Pancreas (tissue), 10 donors: ENCODE results near the gene GCSAM. TPM values are rescaled to one million over a fixed set of nuclear protein-coding genes. Genes with fewer than 3 reads are reported as not detected.
A peak's percentile ranks its signal among the peaks of the same experiment; 100 is the strongest.

Experiments used
- ATAC-seq, 4 donors: fragments of 200-7000 bp; cut with Tn5 transposase; one replicate each; pipeline versions ENCODE4 v1.8.0 to v1.9.1; 2020; ENCODE audit warnings: mild to moderate bottlenecking in 4 of 4, moderate library complexity in 4 of 4
- DNase-seq, 6 donors: peaks; one replicate each; pipeline ENCODE4 v3.0.0-alpha.2; 2020
- FAIRE-seq: peaks from 2 replicates; lab custom pipeline; 2012; peaks lifted over from hg19 to GRCh38; lab: Jason Lieb, UNC
- H3K27ac ChIP-seq, 4 donors: fragments of 200-600 bp; sonication (generic); 1 replicate in 3 of 4; 2 replicates in 1 of 4; pipeline versions ENCODE4 v1.5.0 to v1.8.0; 2020
- H3K27me3 ChIP-seq, 4 donors: fragments of 200-600 bp; one replicate each; pipeline ENCODE4 v1.8.0; 2021
- H3K36me3 ChIP-seq, 3 donors: fragments of 200-600 bp; sonication (generic) in 1 of 3; one replicate each; pipeline versions ENCODE4 v1.5.0 to v1.8.0; 2020 to 2021
- H3K4me1 ChIP-seq, 3 donors: fragments of 200-600 bp; one replicate each; pipeline ENCODE4 v1.8.0; 2021
- H3K4me3 ChIP-seq, 4 donors: fragments of 200-600 bp; sonication (generic) in 2 of 4; one replicate each; pipeline versions ENCODE4 v1.5.0 to v1.8.0; 2020 to 2021
- H3K9me3 ChIP-seq, 4 donors: fragments of 200-600 bp; one replicate each; pipeline ENCODE4 v1.8.0; 2021
- WGBS, 2 donors: extraction: QIAGEN DNeasy Blood & Tissue Kit; methylation state at CpG; one replicate each; pipeline ENCODE4 v1.1.7; 2013; 5-methylcytosine and 5-hydroxymethylcytosine counted together
- intact Hi-C, 3 donors: fragments of 100-400 bp; cut with DNase I; formaldehyde crosslinking; loops; one replicate each; pipeline versions ENCODE4 v1.11.1 to v1.14.2; 2022
- polyA plus RNA-seq, 2 donors: library from polyadenylated mRNA; stranded (reverse); fragments of 200-250 nt; gene quantifications; one replicate each; pipeline ENCODE4 v1.2.3, GENCODE V29; 2013
- total RNA-seq, 6 donors: library from RNA; stranded (reverse); fragmentation: NEBNext Ultra II Directional in 4 of 6; extraction: Animal tissue kit (Norgen Biotek cat#: 25700) in 4 of 6; gene quantifications; one replicate each; pipeline versions ENCODE4 v1.2.1 to v1.2.4, GENCODE V29; 2021 to 2023
- TF ChIP-seq, protein P1 (sequence below), 4 donors: fragments of 200-600 bp; sonication (generic) in 3 of 4; IDR thresholded peaks; one replicate each; pipeline versions ENCODE4 v1.5.0 to v1.8.0; 2021; ENCODE audit warnings: antibody characterized with exemption in 4 of 4
- donor health status: healthy with polysubstance abuse.
- donor health status: DM: no; HTN: no; CAD: no; lungs with moderate emphysema.
- donor health status: DM: no; HTN: no; CAD: no.
- donor health status: control.
- donor health status: control.
- donor health status: Bipolar disorder and iron deficiency.
- donor health status: DM: yes; HTN: yes; CAD: no.
- donor health status: DM: no; HTN: no; CAD: no.
- donor health status: DM: no; HTN: no; CAD: no.
- donor health status: DM: yes; HTN: yes; CAD: no.

The GCSAM gene
- total and polyA plus RNA-seq, 8 donors, result 0.07 to 0.28 (median 0.25) TPM; not detected in 5

GRCh38 chr3:112104774-112105173 lies 28.3 kb downstream of the GCSAM start:
- DNase-seq, result peak in 1 of 6 donors; percentile 0
- no peaks in the 10 kb centered on the region for H3K27me3 ChIP-seq
- no peak overlapping the region for H3K4me3 ChIP-seq
- TF ChIP-seq, protein P1, sequence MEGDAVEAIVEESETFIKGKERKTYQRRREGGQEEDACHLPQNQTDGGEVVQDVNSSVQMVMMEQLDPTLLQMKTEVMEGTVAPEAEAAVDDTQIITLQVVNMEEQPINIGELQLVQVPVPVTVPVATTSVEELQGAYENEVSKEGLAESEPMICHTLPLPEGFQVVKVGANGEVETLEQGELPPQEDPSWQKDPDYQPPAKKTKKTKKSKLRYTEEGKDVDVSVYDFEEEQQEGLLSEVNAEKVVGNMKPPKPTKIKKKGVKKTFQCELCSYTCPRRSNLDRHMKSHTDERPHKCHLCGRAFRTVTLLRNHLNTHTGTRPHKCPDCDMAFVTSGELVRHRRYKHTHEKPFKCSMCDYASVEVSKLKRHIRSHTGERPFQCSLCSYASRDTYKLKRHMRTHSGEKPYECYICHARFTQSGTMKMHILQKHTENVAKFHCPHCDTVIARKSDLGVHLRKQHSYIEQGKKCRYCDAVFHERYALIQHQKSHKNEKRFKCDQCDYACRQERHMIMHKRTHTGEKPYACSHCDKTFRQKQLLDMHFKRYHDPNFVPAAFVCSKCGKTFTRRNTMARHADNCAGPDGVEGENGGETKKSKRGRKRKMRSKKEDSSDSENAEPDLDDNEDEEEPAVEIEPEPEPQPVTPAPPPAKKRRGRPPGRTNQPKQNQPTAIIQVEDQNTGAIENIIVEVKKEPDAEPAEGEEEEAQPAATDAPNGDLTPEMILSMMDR (IDR thresholded peaks at IDR 0.05), result no peak
- no peaks in the 10 kb centered on the region for H3K9me3 ChIP-seq
- FAIRE-seq, result no peak
- H3K27ac ChIP-seq, result no peak overlapping the region
- 84 to 93% methylated on average over 2 of the region's 2 CpGs for WGBS, 2 donors
- peaks cover 0 to 8% (median 3%) of the 10 kb centered on the region in 3 donors for H3K4me1 ChIP-seq
- intact Hi-C loops, result no loop called here
- no peak for ATAC-seq
- peaks cover 0 to 14% (median 0%) of the 10 kb centered on the region in 3 donors for H3K36me3 ChIP-seq

DNA sequence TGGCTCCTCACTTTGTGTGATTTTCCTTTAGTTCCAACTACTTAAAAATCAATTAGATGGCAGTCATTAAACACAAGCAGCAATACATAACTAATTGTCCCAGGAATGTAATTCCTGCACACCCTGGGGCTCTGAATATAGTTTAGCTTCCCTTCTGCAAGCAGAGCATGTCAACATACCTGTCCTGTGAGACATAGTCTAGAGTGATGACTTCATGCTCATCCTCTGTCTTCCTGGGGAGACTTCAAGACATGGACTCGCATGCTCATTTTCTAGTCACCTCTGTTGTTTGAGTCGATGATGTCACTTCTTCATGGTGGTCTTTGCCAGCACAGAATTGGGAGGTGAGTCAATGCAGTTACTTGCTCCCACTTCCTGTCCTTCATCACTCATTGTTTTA lies 31.1 kb downstream of the GCSAM start:
- peak in 1 of 6 donors; percentile 0 for DNase-seq
- no peaks in the 10 kb centered on the region for H3K9me3 ChIP-seq
- ATAC-seq, result no peak
- no peaks in the 10 kb centered on the region for H3K27me3 ChIP-seq
- WGBS, 2 donors, result 91 to 95% methylated on average over 2 of the region's 2 CpGs
- no peak overlapping the region for H3K4me3 ChIP-seq
- intact Hi-C loops, result no loop called here
- FAIRE-seq, result no peak
- no peak overlapping the region for H3K27ac ChIP-seq
- TF ChIP-seq, protein P1 (IDR thresholded peaks at IDR 0.05), result no peak
- peaks cover 0 to 12% (median 0%) of the 10 kb centered on the region in 3 donors for H3K36me3 ChIP-seq
- peaks cover 3 to 15% (median 11%) of the 10 kb centered on the region in 3 donors for H3K4me1 ChIP-seq

- Histone ChIP-seq H3K27ac (peak overlapping the region in 2 of 4 donors; percentile 7 to 75), H3K4me3 (no peak overlapping the region), H3K4me1 (peaks cover 3 to 35% (median 16%) of the 10 kb centered on the region in 3 donors), H3K36me3 (no peaks in the 10 kb centered on the region), H3K9me3 (no peaks in the 10 kb centered on the region), H3K27me3 (no peaks in the 10 kb centered on the region)
- ATAC-seq (peak; percentile 87 to 94 (median 90)), FAIRE-seq (no peak), DNase-seq (peak in 4 of 6 donors; percentile 21 to 85 (median 84))
- WGBS, 2 donors, result 14 to 25% methylated on average over 4 of the region's 4 CpGs
- intact Hi-C loops, result no loop called here
- TF ChIP-seq, protein P1 (IDR thresholded peaks at IDR 0.05), result no peak
These were observed 35.7 kb downstream of the GCSAM start for GRCh38 chr3:112097378-112097777.

DNA sequence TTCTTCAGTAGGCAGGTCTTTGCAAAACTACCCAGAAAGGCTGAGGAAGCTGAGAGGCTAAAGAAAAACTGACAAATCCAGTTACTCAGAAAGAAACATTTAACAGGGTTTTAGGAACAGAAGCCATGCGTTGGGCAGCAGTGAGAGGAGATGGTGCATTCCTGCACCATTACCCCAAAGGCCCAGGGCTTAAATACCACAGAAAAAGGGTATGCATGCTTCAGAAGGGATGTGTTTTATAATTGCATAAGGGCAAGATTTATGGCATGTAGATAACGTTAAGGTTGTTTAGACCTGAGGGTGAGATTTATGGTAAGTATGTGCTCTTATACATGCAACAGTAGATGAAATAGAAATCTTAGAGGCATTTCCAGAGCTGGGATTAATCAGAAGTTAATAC lies 36.9 kb downstream of the GCSAM start:
- no peak overlapping the region for H3K4me3 ChIP-seq
- H3K36me3 ChIP-seq, result no peaks in the 10 kb centered on the region
- H3K9me3 ChIP-seq, result no peaks in the 10 kb centered on the region
- H3K27ac ChIP-seq, result no peak overlapping the region
- H3K4me1 ChIP-seq, result peaks cover 3 to 43% (median 16%) of the 10 kb centered on the region in 3 donors
- ATAC-seq (no peak), FAIRE-seq (no peak), DNase-seq (no peak)
- TF ChIP-seq, protein P1 (IDR thresholded peaks at IDR 0.05), result no peak
- intact Hi-C loops, result no loop called here
- 82% methylated on average over 2 of the region's 2 CpGs for WGBS, 2 donors
- no peaks in the 10 kb centered on the region for H3K27me3 ChIP-seq

DNA sequence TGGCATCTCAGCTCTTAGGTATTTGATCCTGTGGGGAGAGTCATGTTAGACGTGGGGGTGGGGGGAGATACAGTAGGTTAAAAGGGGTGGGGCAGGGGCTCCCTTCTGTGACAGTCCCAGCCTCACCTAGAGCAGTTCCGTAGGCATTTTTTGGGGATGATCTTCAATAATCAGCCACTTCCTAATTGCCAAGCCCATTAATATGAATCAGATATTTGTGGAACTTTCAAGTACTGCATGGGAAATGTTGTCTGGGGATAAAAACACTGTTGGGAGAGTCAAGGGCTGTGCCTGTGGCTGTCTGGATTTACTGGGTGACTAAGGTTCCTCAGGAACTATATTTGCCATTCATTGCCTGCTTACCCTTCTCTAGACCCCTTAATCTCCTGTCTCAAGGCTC lies 37.3 kb downstream of the GCSAM start:
- no peaks in the 10 kb centered on the region for H3K36me3 ChIP-seq
- DNase-seq, result no peak
- intact Hi-C loops, result no loop called here
- 34 to 49% methylated on average over 2 of the region's 2 CpGs for WGBS, 2 donors
- H3K4me3 ChIP-seq, result no peak overlapping the region
- H3K27me3 ChIP-seq, result no peaks in the 10 kb centered on the region
- peaks cover 3 to 45% (median 16%) of the 10 kb centered on the region in 3 donors for H3K4me1 ChIP-seq
- FAIRE-seq, result no peak
- TF ChIP-seq, protein P1 (IDR thresholded peaks at IDR 0.05), result no peak
- no peak overlapping the region for H3K27ac ChIP-seq
- no peaks in the 10 kb centered on the region for H3K9me3 ChIP-seq
- no peak for ATAC-seq
